Islet precursor cell (in vitro differentiated cells): ENCODE results near the gene GPC2.
A peak's percentile ranks its signal among the peaks of the same experiment; 100 is the strongest.
"Not testable (repeated sequence)": the region's sequence is repeated elsewhere in the genome, so short reads cannot be mapped to it uniquely, and the experiment has no call there.

ENCODE experiments used
- DNase-seq: peaks from one replicate; pipeline ENCODE4 v3.0.0-alpha.2; 2018

The GPC2 gene

DNA sequence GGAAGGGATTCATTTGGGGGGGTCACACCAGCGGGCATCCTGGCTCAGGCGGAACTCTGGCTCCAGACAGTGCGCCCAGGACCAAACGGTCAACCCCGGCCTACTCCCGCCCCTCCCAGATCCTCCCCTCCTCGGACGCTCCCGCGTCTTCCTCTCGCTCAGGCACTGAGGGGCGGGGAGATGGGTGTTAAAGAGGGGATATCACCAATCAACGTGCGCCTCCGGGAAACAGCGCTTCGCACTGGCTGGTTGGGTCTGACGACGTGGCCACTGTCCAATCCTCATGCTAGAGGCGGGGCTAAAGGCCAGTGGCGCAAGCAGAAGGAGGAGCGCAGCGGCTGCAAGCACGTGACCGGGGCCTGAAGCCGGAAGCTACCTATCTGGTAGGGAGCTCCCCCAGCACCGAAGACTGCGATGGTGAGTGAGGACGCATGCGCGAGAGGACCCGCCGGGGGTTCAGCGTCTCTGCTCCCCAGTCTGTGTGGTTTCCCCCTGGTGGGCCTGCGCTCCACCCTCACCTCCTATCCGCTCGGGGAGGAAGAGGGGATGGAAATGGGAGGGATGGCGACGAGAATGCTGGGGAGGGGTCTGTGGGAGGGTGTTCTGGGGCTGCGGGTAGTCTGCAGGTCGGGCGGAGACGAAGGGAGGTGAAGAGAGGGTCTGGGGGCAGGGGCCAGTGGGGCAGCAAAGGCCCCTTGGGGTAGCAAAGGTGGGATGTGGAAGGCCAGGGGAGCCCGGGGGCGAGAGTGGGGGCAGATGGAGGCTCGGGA is 28.4 kb downstream of the GPC2 start, which contains the start of gene LAMTOR4:
Gene LAMTOR4, plus strand, starts transcription at position 360 of the 770 bp plus-strand sequence. Its CDS starts 55 bp downstream, at position 415.
- DNase-seq: peak; percentile 100

DNA sequence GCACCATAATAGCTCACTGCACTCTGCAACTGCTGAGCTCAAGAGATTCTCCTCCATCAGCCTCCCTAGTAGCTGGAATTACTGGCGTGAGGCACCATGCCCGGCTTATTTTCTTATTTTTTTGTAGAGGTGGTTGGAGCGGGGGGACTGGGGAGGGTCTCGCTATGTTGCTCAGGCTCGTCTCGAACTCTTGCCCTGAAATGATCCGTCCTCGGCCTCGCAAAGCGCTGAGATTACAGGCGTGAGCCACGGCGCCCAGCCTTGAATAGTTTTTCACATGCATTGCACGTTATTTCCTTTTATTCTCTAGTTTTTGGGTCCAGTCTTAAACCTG is 29.0 kb downstream of the GPC2 start:
- DNase-seq: no peak

DNA sequence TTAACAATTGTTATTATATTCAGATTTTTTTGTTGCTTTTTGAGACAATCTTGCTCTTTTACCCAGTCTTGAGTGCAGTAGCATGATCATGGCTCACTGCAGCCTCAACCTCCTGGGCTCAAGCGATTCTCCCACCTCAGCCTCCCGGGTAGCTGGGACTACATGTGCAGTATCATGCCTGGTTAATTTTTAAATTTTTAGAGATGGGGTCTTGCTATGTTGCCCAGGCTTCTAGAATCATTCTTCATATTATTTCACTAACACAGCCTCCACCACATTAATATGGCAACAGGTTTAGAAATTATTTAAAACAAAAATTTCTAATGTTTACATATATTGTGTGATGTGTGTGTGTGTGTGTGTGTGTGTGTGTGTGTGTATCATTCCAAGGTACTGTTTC is 29.9 kb downstream of the GPC2 start:
- DNase-seq: no peak

DNA sequence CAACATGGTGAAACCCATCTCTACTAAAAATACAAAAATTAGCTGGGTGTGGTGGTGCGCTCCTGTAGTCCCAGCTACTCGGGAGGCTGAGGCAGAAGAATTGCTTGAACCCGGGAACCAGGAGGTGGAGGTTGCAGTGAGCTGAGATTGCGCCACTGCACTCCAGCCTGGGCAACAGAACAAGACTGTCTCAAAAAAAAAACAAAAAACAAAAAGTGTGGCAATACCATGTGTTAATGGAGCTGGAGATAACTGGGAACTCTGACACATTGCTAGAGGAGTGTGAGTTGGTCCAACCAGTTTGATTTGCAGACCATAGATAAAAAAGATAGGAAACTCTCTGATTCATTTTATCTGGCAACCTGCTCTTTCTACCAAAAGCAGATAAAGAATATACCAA is 30.8 kb downstream of the GPC2 start:
- not testable (repeated sequence) for DNase-seq

DNA sequence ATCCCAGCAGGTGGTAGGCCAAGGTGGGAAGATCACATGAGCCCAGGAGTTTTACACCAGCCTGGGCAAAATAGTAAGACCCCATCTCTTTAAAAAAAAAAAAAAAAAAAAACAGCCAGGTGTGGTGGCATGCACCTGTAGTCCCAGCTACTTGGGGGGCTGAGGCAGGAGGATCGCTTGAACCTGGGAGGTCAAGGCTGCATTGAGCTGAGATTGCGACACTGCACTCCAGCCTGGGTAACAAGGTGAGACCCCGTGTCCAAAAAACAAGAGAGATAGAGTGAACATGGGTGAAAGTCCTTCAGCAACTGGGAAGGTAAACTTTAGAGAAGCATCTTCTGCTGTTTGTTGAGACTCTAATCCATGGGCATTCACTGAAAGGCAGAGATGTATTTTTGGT is 34.7 kb downstream of the GPC2 start:
- no peak for DNase-seq

DNA sequence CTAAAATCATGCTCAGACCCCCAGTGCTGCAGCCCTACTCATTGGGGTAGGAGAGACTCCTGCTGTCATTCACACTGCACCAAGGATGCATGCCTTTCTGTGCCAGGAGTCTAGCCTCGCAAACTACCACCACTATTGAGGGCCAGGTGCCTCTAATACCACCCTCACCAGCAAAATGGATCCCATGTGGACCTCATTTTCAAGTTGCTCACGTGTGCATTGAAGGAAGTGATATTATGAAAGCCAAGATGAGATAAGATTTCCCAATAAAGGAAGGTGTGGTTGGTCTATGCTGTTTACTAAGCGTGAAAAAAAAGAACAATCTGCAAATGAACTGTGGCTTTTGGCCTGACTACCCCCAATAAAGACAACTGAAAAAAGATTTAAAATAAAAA is 35.6 kb downstream of the GPC2 start:
- no peak for DNase-seq

DNA sequence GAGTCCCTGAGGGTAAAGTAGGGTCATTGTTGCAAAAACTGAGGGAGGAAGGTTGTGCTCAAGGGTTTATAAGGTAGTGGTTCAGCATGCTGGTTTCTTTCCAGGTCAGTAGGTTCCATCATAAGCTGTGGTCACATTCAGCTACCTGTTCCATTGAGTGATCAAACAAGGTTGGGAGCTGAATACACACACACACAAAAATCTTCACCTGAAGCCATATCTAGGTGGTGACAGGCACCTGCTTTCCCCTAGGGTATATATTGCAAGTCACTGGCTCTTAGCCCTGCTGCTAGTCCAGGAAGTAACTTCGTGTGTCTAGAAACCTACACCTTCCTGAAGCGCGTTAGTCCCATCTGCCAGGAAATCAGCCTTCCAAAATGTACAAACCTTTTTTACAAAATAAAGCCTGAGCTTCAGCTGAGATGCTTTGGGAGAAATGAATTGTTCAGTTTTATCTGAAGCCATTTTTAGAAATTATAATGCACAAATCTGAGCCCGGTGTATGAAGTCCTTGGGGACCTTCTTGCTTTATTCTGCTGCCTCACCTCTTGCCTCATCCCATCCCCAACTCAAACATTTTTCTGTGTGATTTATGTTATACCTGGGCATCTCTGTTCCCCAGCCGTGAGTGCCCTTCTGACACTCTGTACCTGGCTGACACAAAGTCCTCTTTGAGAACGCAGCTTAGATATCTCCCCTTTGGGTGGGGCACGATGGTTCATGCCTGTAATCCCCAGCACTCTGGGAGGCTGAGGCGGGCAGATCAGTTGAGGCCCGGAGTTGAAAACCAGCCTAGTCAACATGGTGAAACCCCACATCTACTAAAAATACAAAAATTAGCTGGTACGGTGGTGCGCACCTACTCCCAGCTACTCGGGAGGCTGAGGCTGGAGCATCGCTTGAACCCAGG is 39.1 kb downstream of the GPC2 start:
- DNase-seq: no peak

DNA sequence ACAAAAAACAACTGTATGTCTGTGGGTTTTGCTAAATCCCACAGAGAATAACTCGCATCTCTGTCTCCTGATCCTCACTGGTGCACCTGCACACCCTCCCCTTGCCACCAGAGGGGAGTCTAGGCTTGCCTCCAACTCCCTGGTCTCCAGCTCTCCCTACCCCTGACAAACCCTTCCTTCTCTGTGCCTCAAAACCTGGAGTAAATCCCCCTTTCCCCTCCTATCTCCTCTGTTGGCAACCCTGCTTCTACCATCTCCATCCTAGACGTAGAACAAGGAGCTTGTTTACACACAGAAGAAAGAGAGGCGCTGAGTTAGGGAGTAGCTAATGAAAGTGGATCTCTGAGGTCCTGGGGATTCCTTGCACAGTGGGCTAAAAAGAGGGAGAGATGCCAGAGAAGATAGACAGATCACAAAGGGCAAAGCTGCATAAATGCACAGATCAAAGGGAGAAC is 44.5 kb downstream of the GPC2 start:
- DNase-seq: peak; percentile 81

DNA sequence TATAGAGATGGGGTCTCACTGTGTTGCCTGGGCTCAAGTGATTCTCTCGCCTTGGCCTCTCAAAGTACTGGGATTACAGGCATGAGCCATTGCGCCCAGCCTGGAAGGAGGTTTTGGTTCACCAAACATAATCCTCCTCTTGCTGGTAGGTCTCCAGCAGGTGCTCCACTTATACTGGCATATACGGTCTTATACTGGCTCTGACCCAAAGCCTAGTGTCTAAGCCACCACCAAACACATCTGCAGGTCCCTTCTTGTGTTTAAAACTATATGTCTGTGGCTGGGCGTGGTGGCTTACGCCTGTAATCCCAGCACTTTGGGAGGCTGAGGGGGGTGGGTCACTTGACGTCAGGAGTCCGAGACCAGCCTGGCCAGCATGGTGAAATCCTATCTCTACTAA is 45.1 kb downstream of the GPC2 start:
- DNase-seq: no peak

DNA sequence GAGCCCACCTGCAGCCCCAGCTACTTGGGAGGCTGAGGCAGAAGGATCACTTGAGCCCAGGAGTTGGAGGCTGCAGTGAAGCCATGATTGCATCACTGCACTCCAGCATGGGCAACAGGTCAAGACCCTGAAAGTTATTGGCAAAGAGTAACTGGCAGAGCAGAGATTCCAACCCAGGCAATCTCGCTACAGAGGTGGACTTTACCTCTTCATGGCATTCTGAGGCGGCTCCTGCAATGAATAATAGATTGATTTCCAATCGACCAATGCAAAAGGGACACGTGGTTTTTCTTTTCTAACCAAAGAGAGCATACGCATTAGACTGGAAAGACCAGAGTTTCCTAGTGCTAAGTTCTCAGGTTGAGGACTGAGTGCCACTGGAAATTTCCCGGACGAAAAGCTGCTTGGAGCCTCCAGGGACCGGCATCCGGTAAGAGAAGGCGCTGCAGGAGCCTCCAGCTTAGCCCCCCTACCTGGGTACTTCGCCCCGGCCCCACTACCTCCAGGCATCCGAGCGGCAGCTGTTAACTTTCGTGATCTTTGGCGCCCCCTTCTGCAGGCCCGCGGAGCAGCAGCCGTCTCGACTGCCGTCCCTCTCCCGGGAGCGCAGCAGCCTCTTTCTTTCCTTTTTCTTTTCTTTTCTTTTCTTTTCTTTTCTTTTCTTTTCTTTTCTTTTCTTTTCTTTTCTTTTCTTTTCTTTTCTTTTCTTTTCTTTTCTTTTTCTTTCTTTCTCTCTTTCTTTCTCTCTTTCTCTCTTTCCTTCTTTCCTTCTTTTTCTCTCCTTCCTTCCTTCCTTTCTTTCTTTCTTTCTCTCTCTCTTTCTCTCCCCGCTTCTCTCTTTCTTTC is 46.4 kb downstream of the GPC2 start:
- DNase-seq: peak; percentile 87

DNA sequence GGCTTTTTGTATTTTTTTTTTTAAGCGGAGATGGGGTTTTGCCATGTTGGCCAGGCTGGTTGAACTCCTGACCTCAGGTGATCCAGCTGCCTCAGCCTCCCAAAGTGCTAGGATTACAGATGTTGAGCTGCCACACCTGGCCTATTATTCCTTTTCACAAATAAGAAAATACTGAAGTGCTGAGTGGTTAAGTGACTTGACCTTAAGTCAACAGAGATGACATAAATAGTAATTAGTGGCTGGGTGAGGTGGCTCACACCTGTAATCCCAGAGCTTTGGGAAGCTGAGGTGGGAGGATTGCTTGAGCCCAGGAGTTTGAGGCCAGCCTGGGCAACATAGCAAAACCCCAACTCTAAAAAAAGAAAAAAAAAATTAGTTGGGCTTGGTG is 47.0 kb downstream of the GPC2 start:
- DNase-seq: not testable (repeated sequence)

DNA sequence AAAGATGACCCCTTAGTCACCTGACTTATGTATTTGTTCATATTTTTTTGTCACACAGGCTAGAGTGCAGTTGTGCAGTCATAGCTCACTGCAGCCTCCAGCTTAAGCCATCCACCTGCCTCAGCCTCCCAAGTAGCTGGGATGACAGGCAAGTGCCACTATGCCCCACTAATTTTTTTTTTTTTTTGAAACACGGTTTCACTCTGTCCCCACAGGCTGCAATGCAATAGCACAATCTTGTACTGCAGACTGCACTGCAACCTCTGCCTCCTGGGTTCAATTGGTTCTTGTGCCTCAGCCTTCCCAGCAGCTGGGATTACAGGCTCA is 48.6 kb downstream of the GPC2 start:
- no peak for DNase-seq

DNA sequence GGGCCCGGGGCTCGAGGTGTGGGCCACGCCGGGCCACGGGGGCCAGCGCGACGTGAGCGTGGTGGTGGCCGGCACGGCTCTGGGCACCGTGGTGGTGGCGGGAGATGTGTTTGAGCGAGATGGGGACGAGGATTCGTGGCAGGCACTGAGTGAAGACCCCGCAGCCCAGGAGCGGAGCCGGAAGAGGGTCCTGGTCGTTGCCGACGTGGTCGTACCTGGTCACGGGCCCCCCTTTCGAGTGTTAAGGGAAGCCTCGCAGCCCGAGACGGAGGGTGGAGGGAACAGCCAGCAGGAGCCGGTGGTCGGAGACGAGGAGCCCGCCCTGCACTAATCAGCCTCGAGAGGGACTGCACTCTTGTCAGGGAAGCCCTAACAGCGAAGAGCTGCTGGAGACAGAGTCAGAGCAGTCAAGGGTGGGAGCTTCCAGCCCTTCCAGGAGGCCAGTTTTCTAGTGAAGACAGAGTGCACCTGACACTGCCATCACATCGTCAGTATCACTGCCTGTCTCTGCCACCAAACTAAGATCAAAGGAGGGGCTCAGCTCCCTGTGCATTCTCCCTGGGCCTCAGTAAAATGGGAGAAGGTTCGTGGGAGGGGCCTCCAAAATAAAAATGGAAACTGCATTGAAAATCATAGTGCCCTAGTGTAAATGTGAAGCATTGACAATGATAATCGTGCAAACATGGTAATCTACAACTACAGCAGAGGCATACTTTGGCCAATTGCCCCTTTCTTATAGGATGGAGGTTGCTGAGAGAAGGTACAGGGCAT is 49.1 kb downstream of the GPC2 start:
- peak; percentile 74 for DNase-seq

DNA sequence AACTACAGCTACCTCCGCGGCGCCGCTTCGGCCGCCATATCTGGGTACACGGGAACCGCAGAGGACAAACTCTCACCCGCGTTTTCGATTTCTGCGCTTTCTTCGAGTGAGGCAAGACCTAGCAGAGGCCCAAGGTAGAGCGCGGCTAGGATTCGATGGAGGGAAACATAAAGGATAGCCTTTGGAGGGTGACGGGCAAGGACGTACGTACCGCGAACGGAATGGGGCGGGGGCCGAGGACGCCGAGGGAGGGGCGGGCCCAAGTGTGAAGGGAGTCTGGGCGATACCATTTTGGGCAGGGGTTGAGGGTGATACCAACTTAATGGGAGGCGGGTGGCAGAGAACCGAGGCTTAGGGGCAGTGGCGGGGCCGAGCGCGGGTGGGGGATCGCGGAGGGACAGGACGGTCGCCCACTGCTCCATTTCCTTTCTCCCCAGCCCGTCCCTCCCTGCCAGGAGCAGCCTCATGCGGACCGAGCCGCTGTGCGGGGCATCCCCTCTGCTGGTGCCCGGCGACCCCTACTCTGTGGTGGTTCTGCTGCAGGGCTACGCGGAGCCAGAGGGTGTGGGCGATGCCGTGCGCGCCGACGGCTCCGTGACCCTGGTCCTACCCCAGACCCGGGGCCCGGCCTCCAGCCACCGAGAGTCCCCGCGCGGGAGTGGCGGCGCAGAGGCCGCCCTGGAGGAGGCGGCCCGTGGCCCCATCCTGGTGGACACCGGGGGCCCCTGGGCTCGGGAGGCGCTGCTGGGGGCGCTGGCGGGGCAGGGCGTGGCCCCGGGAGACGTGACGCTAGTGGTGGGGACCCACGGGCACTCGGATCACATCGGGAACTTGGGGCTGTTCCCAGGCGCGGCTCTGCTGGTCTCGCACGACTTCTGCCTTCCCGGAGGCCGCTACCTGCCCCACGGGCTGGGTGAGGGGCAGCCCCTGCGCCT is 50.0 kb downstream of the GPC2 start, which contains the start of gene MBLAC1:
Gene MBLAC1, plus strand, starts transcription at position 37 of the 935 bp plus-strand sequence. Its CDS starts 429 bp downstream, at position 466.
- DNase-seq: peak; percentile 92

DNA sequence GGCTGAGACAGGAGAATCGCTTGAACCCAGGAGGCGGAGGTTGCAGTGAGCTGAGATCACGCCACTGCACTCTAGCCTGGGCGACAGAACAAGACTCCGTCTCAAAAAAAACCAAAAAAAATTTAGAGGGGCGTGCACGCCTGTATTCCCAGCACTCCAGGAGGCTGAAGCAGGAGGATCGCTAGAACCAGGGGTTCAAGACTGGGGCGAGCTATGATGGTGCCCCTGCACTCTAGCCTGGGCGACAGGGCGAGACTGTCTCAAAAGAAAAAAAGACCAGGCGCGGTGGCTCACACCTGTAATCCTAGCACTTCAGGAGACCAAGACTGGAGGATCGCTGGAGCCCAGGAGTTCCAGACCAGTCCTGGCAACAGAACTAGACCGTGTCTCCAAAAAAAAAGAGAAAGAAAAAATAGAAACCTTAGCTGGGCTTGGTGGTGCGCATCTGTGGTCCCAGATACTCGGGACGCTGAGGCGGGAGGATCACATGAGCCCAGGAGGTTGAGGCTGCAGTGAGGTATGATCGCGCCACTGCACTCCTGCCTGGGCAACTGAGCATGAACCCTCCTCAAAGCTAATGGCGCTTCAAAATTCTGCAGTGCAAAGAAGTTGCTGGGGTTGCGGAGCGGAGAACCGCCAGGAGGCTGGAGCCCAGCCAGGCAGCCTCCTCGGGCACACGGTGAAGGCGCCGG is 50.8 kb downstream of the GPC2 start:
- DNase-seq: no peak

DNA sequence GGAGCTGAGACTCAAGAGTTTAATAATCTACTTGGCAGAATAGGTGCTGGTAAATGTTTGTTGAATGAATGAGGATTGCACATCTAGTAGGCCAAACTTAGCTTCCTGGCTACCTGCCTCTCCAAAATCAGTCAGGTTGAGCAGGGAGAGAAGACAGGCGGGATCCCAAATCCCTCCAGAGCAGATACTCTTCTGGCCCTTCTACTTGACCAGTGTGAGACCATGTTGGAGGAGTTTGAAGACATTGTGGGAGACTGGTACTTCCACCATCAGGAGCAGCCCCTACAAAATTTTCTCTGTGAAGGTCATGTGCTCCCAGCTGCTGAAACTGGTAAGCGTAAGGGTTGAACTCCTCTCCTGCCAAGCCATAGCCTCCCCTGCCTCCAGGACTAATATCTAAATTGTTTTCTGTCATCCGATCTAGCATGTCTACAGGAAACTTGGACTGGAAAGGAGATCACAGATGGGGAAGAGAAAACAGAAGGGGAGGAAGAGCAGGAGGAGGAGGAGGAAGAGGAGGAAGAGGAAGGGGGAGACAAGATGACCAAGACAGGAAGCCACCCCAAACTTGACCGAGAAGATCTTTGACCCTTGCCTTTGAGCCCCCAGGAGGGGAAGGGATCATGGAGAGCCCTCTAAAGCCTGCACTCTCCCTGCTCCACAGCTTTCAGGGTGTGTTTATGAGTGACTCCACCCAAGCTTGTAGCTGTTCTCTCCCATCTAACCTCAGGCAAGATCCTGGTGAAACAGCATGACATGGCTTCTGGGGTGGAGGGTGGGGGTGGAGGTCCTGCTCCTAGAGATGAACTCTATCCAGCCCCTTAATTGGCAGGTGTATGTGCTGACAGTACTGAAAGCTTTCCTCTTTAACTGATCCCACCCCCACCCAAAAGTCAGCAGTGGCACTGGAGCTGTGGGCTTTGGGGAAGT is 52.6 kb downstream of the GPC2 start:
- no peak for DNase-seq

DNA sequence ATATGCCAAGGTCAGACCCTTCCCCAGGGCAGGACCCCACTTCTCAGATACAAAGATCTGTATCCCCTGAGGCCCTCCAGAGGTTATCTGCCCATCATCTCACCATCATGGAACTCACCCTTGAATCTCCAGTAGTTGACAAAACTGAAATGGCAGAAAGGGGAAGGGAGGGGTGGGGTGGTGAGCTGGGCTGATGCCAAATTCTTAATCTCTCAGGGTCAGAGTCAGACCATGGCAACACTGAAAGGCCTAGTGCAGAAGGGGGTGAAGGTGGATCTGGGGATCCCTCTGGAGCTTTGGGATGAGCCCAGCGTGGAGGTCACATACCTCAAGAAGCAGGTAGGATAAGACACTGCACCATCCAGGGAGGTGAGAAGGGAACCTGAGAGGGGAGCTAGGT is 54.6 kb downstream of the GPC2 start:
- DNase-seq: no peak

DNA sequence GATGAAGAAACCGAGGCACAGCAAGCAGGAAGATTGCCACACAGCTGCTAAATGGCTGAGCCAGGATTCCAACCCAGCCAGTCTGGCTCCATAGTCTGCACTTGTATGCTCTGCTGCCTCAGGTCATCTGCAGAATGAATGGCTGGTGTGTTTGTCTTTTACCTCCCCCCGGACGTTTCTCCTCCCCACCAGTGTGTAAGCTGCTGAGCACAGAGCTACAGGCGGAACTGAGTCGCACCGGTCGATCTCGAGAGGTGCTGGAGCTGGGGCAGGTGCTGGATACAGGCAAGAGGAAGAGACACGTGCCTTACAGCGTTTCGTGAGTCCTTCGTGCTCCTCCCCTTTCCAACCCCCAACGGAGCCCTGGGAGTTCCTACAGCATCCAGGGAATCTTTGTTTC is 55.1 kb downstream of the GPC2 start:
- peak; percentile 74 for DNase-seq

DNA sequence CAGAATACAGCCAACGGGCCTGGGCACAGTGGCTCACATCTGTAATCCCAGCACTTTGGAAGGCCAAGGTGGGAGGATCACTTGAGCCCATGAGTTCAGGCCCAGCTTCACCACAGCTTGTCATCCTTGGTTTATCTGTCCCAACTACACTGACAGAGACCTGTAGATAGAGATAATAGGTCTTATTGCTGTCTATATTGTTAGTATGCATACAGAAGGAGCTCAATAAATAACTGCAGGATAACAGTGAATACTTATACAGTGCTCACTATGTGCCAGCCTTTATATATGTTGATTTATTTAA is 56.5 kb downstream of the GPC2 start:
- DNase-seq: no peak
